GM23338 (cell line): ENCODE results near the gene LNX1. TPM values are rescaled to one million over a fixed set of nuclear protein-coding genes. Genes with fewer than 3 reads are reported as not detected.

Experiments
- ATAC-seq: fragments of 200-7000 bp; cut with Tn5 transposase; 3 replicates; pipeline ENCODE4 v1.9.1; 2020
- DNase-seq: peaks from one replicate; pipeline ENCODE4 v3.0.0-alpha.2; 2015; ENCODE audit warnings: low spot score
- H2AFZ ChIP-seq: fragments of 200-600 bp; sonication (generic); 2 replicates; pipeline ENCODE4 v1.8.0; 2016; ENCODE audit warnings: antibody characterized with exemption, mild to moderate bottlenecking, moderate library complexity
- H3F3A ChIP-seq: fragments of 200-600 bp; sonication (generic); replicated peaks from 2 replicates; pipeline ENCODE4 v1.8.0; 2017; ENCODE audit warnings: antibody characterized with exemption, mixed run types, low read depth
- H3K27ac ChIP-seq: fragments of 200-600 bp; sonication (generic); 2 replicates; pipeline ENCODE4 v1.6.1; 2016; ENCODE audit warnings: low read depth
- H3K27me3 ChIP-seq: fragments of 200-600 bp; sonication (generic); 2 replicates; pipeline ENCODE4 v1.8.0; 2016; ENCODE audit warnings: mild to moderate bottlenecking, mixed run types, moderate library complexity; ENCODE audit not compliant: insufficient read depth
- H3K36me3 ChIP-seq: fragments of 200-600 bp; sonication (generic); 2 replicates; pipeline ENCODE4 v1.8.0; 2016; ENCODE audit warnings: mild to moderate bottlenecking; ENCODE audit not compliant: insufficient read depth
- H3K4me1 ChIP-seq: fragments of 200-600 bp; sonication (generic); 2 replicates; pipeline ENCODE4 v1.8.0; 2016; ENCODE audit warnings: mild to moderate bottlenecking, moderate library complexity; ENCODE audit not compliant: insufficient read depth
- H3K4me2 ChIP-seq: fragments of 200-600 bp; sonication (generic); 2 replicates; pipeline ENCODE4 v1.7.1; 2017; ENCODE audit warnings: mixed run types
- H3K4me3 ChIP-seq: fragments of 200-600 bp; sonication (generic); 2 replicates; pipeline ENCODE4 v1.6.1; 2016; ENCODE audit warnings: mixed run types
- H3K79me2 ChIP-seq: fragments of 200-600 bp; sonication (generic); replicated peaks from 2 replicates; pipeline ENCODE4 v1.8.0; 2017; ENCODE audit warnings: mild to moderate bottlenecking; ENCODE audit not compliant: insufficient read depth
- H3K9me2 ChIP-seq: fragments of 200-600 bp; sonication (generic); 2 replicates; pipeline ENCODE4 v1.8.0; 2017; ENCODE audit not compliant: insufficient read depth
- H4K20me1 ChIP-seq: fragments of 200-600 bp; sonication (generic); replicated peaks from 2 replicates; pipeline ENCODE4 v1.8.0; 2017; ENCODE audit warnings: mild to moderate bottlenecking; ENCODE audit not compliant: insufficient read depth
- H3K27ac Mint-ChIP-seq: 2 replicates; pipeline ENCODE4 v1.8.0; 2020; ENCODE audit warnings: inconsistent platforms, mild to moderate bottlenecking, moderate library complexity, mixed read lengths
- H3K27me3 Mint-ChIP-seq: 3 replicates; pipeline ENCODE4 v1.8.0; 2022; ENCODE audit warnings: low read depth, mild to moderate bottlenecking, moderate library complexity, mixed read lengths, inconsistent platforms; ENCODE audit not compliant: insufficient read depth, poor library complexity
- H3K36me3 Mint-ChIP-seq: 3 replicates; pipeline ENCODE4 v1.8.0; 2021; ENCODE audit warnings: low read depth, mild to moderate bottlenecking, inconsistent platforms, moderate library complexity, mixed read lengths
- H3K4me1 Mint-ChIP-seq: 3 replicates; pipeline ENCODE4 v1.8.0; 2020; ENCODE audit warnings: mild to moderate bottlenecking, inconsistent platforms, mixed read lengths
- H3K4me3 Mint-ChIP-seq: 3 replicates; pipeline ENCODE4 v1.8.0; 2021; ENCODE audit warnings: moderate library complexity, mild to moderate bottlenecking, inconsistent platforms, mixed read lengths
- H3K9me3 Mint-ChIP-seq: 3 replicates; pipeline ENCODE4 v1.8.0; 2020; ENCODE audit warnings: moderate library complexity, mild to moderate bottlenecking, inconsistent platforms, mixed read lengths
- EZH2 ChIP-seq: fragments of 200-600 bp; sonication (generic); IDR thresholded peaks from one replicate; pipeline ENCODE4 v1.8.0; 2017; ENCODE audit warnings: antibody characterized with exemption, mild to moderate bottlenecking, low read depth; ENCODE audit not compliant: unreplicated experiment
- EZH2phosphoT487 ChIP-seq: fragments of 200-600 bp; sonication (generic); IDR thresholded peaks from one replicate; pipeline ENCODE4 v1.8.1; 2018; ENCODE audit warnings: antibody characterized with exemption; ENCODE audit not compliant: unreplicated experiment
- JUNB ChIP-seq: IDR thresholded peaks from one replicate; pipeline ENCODE4 v1.6.1; 2016; ENCODE audit warnings: antibody characterized with exemption; ENCODE audit not compliant: unreplicated experiment
- NANOG ChIP-seq: IDR thresholded peaks from 2 replicates; pipeline ENCODE4 v1.6.1; 2016; ENCODE audit warnings: antibody characterized with exemption, borderline replicate concordance
- POLR2AphosphoS5 ChIP-seq: IDR thresholded peaks from 2 replicates; pipeline ENCODE4 v1.6.1; 2016; ENCODE audit warnings: antibody characterized with exemption, low read depth
- STAT1 ChIP-seq: IDR thresholded peaks from one replicate; pipeline ENCODE4 v1.6.1; 2016; ENCODE audit warnings: antibody characterized with exemption; ENCODE audit not compliant: unreplicated experiment
- ZNF114 ChIP-seq: fragments of 250-450 bp; sonication (Bioruptor Pico); IDR thresholded peaks from 2 replicates; pipeline ENCODE4 v1.5.0; 2020; ENCODE audit warnings: mild to moderate bottlenecking, moderate library complexity
- ZNF331 ChIP-seq: fragments of 250-450 bp; sonication (Bioruptor Pico); IDR thresholded peaks from 2 replicates; pipeline ENCODE4 v1.5.0; 2020; ENCODE audit warnings: low read depth, mild to moderate bottlenecking, moderate library complexity
- polyA plus RNA-seq: library from polyadenylated mRNA; unstranded; fragments of >200 nt; fragmentation: Nextera tagmentation; extraction: Ambion mirVana; gene quantifications from 2 replicates; pipeline ENCODE4 v1.2.1, GENCODE V29; 2016
- total RNA-seq: library from RNA; depleted of rRNA; stranded (reverse); fragments of >200 nt; shearing (Covaris generic); gene quantifications from 2 replicates; pipeline ENCODE4 v1.2.3, GENCODE V29; 2014
- TF ChIP-seq, protein P1 (sequence below): fragments of 250-450 bp; sonication (Bioruptor Pico); IDR thresholded peaks from 2 replicates; pipeline ENCODE4 v1.5.0; 2020; ENCODE audit warnings: mild to moderate bottlenecking, moderate library complexity
- TF ChIP-seq, protein P2 (sequence below): IDR thresholded peaks from 2 replicates; pipeline ENCODE4 v1.6.1; 2016; ENCODE audit warnings: antibody characterized with exemption
- TF ChIP-seq, protein P3 (sequence below), 2 experiments: fragments of 200-600 bp in 1 of 2; sonication (generic) in 1 of 2; conservative IDR thresholded peaks; 2 replicates each; pipeline versions ENCODE4 v1.5.1 to v1.6.1; 2016 to 2017; ENCODE audit warnings: antibody characterized with exemption in 2 of 2, low read depth in 2 of 2, mild to moderate bottlenecking in 2 of 2, moderate library complexity in 1 of 2
- TF ChIP-seq, protein P4 (sequence below): IDR thresholded peaks from one replicate; pipeline ENCODE4 v1.6.1; 2018; ENCODE audit warnings: antibody characterized with exemption; ENCODE audit not compliant: unreplicated experiment

The LNX1 gene
- total and polyA plus RNA-seq, 2 experiments from 2014 or later: 5.4 to 6.4 TPM

DNA sequence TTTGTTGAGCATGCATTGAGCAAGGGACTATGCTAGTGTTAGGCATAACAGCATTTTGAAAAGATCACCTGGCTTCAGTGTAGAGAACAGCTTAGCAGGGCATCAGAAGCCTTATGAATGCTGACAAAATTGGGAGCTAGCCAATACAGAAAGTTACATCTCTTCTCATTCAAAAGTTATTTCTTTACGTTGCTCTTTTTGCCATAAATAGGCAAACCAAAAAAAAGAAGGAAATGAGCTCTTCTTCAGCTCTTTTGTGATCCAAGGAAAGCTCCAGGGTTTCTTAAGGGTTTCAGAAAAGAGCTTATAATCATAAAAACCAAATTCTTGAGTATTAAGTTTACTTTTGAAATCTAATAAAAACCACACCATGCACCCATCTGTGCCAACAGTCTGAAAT lies 35.2 kb upstream of the LNX1 start (continued):
- TF ChIP-seq, protein P1, sequence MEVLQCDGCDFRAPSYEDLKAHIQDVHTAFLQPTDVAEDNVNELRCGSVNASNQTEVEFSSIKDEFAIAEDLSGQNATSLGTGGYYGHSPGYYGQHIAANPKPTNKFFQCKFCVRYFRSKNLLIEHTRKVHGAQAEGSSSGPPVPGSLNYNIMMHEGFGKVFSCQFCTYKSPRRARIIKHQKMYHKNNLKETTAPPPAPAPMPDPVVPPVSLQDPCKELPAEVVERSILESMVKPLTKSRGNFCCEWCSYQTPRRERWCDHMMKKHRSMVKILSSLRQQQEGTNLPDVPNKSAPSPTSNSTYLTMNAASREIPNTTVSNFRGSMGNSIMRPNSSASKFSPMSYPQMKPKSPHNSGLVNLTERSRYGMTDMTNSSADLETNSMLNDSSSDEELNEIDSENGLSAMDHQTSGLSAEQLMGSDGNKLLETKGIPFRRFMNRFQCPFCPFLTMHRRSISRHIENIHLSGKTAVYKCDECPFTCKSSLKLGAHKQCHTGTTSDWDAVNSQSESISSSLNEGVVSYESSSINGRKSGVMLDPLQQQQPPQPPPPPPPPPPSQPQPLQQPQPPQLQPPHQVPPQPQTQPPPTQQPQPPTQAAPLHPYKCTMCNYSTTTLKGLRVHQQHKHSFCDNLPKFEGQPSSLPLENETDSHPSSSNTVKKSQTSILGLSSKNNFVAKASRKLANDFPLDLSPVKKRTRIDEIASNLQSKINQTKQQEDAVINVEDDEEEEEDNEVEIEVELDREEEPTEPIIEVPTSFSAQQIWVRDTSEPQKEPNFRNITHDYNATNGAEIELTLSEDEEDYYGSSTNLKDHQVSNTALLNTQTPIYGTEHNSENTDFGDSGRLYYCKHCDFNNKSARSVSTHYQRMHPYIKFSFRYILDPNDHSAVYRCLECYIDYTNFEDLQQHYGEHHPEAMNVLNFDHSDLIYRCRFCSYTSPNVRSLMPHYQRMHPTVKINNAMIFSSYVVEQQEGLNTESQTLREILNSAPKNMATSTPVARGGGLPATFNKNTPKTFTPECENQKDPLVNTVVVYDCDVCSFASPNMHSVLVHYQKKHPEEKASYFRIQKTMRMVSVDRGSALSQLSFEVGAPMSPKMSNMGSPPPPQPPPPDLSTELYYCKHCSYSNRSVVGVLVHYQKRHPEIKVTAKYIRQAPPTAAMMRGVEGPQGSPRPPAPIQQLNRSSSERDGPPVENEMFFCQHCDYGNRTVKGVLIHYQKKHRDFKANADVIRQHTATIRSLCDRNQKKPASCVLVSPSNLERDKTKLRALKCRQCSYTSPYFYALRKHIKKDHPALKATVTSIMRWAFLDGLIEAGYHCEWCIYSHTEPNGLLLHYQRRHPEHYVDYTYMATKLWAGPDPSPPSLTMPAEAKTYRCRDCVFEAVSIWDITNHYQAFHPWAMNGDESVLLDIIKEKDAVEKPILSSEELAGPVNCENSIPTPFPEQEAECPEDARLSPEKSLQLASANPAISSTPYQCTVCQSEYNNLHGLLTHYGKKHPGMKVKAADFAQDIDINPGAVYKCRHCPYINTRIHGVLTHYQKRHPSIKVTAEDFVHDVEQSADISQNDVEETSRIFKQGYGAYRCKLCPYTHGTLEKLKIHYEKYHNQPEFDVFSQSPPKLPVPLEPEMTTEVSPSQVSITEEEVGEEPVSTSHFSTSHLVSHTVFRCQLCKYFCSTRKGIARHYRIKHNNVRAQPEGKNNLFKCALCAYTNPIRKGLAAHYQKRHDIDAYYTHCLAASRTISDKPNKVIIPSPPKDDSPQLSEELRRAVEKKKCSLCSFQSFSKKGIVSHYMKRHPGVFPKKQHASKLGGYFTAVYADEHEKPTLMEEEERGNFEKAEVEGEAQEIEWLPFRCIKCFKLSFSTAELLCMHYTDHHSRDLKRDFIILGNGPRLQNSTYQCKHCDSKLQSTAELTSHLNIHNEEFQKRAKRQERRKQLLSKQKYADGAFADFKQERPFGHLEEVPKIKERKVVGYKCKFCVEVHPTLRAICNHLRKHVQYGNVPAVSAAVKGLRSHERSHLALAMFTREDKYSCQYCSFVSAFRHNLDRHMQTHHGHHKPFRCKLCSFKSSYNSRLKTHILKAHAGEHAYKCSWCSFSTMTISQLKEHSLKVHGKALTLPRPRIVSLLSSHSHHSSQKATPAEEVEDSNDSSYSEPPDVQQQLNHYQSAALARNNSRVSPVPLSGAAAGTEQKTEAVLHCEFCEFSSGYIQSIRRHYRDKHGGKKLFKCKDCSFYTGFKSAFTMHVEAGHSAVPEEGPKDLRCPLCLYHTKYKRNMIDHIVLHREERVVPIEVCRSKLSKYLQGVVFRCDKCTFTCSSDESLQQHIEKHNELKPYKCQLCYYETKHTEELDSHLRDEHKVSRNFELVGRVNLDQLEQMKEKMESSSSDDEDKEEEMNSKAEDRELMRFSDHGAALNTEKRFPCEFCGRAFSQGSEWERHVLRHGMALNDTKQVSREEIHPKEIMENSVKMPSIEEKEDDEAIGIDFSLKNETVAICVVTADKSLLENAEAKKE: no peak
- TF ChIP-seq JUNB (no peak), EZH2 (no peak), ZNF331 (CRISPR knock-in tag) (no peak), POLR2AphosphoS5 (no peak), ZNF114 (CRISPR knock-in tag) (no peak), EZH2phosphoT487 (no peak)

DNA sequence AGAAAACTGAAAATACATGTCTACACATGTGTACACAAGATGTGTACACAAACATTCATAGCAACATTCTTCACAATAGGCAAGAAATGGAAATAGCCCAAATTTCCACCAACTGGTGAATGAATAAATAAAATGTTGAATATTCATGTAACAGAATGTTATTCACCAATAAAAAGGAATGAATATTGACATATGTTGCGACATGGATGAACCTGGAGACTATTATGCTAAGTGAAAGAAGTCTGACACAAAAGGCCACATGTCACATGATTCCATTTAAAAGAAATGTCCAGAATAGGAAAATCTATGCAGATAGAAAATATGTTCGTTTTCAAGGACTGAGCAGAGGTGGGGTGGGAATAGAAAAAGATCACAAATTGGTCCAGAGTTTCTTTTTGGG lies 34.6 kb upstream of the LNX1 start:
- Histone ChIP-seq H2AFZ (no peak overlapping the region), H3K27me3 (no peaks in the 10 kb centered on the region), H3K4me2 (no peak overlapping the region), H4K20me1 (no peaks in the 10 kb centered on the region), H3K79me2 (no peaks in the 10 kb centered on the region), H3F3A (no peaks in the 10 kb centered on the region), H3K36me3 (no peaks in the 10 kb centered on the region), H3K4me1 (peaks cover 5% of the 10 kb centered on the region; the same call in 1 of the 2 replicates), H3K9me2 (peaks cover 5% of the 10 kb centered on the region), H3K27ac (no peak overlapping the region), H3K4me3 (no peak overlapping the region)
- Mint-ChIP-seq H3K27ac (no peak overlapping the region), H3K4me1 (peaks cover 12% of the 10 kb centered on the region), H3K36me3 (no peaks in the 10 kb centered on the region), H3K27me3 (no peaks in the 10 kb centered on the region), H3K9me3 (no peaks in the 10 kb centered on the region), H3K4me3 (no peak overlapping the region)
- no peak for ATAC-seq
- DNase-seq: no peak
- TF ChIP-seq, protein P2, sequence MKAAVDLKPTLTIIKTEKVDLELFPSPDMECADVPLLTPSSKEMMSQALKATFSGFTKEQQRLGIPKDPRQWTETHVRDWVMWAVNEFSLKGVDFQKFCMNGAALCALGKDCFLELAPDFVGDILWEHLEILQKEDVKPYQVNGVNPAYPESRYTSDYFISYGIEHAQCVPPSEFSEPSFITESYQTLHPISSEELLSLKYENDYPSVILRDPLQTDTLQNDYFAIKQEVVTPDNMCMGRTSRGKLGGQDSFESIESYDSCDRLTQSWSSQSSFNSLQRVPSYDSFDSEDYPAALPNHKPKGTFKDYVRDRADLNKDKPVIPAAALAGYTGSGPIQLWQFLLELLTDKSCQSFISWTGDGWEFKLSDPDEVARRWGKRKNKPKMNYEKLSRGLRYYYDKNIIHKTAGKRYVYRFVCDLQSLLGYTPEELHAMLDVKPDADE: no peak
- TF ChIP-seq EZH2phosphoT487 (no peak), NANOG (no peak), STAT1 (no peak), JUNB (no peak), ZNF331 (CRISPR knock-in tag) (no peak), POLR2AphosphoS5 (no peak)
- TF ChIP-seq, protein P3, sequence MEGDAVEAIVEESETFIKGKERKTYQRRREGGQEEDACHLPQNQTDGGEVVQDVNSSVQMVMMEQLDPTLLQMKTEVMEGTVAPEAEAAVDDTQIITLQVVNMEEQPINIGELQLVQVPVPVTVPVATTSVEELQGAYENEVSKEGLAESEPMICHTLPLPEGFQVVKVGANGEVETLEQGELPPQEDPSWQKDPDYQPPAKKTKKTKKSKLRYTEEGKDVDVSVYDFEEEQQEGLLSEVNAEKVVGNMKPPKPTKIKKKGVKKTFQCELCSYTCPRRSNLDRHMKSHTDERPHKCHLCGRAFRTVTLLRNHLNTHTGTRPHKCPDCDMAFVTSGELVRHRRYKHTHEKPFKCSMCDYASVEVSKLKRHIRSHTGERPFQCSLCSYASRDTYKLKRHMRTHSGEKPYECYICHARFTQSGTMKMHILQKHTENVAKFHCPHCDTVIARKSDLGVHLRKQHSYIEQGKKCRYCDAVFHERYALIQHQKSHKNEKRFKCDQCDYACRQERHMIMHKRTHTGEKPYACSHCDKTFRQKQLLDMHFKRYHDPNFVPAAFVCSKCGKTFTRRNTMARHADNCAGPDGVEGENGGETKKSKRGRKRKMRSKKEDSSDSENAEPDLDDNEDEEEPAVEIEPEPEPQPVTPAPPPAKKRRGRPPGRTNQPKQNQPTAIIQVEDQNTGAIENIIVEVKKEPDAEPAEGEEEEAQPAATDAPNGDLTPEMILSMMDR (conservative IDR thresholded peaks at IDR 0.05; ENCODE audit: low read depth in 2 of 2): no peak
- TF ChIP-seq, protein P4, sequence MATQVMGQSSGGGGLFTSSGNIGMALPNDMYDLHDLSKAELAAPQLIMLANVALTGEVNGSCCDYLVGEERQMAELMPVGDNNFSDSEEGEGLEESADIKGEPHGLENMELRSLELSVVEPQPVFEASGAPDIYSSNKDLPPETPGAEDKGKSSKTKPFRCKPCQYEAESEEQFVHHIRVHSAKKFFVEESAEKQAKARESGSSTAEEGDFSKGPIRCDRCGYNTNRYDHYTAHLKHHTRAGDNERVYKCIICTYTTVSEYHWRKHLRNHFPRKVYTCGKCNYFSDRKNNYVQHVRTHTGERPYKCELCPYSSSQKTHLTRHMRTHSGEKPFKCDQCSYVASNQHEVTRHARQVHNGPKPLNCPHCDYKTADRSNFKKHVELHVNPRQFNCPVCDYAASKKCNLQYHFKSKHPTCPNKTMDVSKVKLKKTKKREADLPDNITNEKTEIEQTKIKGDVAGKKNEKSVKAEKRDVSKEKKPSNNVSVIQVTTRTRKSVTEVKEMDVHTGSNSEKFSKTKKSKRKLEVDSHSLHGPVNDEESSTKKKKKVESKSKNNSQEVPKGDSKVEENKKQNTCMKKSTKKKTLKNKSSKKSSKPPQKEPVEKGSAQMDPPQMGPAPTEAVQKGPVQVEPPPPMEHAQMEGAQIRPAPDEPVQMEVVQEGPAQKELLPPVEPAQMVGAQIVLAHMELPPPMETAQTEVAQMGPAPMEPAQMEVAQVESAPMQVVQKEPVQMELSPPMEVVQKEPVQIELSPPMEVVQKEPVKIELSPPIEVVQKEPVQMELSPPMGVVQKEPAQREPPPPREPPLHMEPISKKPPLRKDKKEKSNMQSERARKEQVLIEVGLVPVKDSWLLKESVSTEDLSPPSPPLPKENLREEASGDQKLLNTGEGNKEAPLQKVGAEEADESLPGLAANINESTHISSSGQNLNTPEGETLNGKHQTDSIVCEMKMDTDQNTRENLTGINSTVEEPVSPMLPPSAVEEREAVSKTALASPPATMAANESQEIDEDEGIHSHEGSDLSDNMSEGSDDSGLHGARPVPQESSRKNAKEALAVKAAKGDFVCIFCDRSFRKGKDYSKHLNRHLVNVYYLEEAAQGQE: no peak
